Common myeloid progenitor, CD34-positive (primary cell): ENCODE measurements around the gene SOX15.

Source experiments
- CTCF ChIA-PET: fragments of 350-600 bp; sonication (Branson Sonifier 250); formaldehyde crosslinking; loops from one replicate; lab custom pipeline; 2021; ENCODE audit warnings: antibody characterized with exemption; lab: Charles Lee
- POLR2A ChIA-PET: fragments of 350-600 bp; sonication (Branson Sonifier 250); formaldehyde crosslinking; loops from one replicate; lab custom pipeline; 2021; ENCODE audit warnings: antibody characterized with exemption; lab: Charles Lee
- DNase-seq, 3 donors: peaks; one replicate each; pipeline versions ENCODE4 v3.0.0 to v3.0.0-alpha.2; 2013
- H3K27ac ChIP-seq, 2 experiments: 1 replicate in 1 of 2; 2 replicates in 1 of 2; pipeline ENCODE4 v1.7.0; 2013; ENCODE audit warnings: inconsistent platforms in 2 of 2, low read length in 2 of 2, mild to moderate bottlenecking in 2 of 2, low read depth in 1 of 2, moderate library complexity in 1 of 2; ENCODE audit not compliant: severe bottlenecking in 2 of 2, insufficient read depth in 1 of 2, poor library complexity in 1 of 2
- H3K27me3 ChIP-seq, 5 experiments: replicated peaks in 2 of 5; 1 replicate in 3 of 5; 2 replicates in 2 of 5; pipeline versions ENCODE4 v1.6.1 to v1.7.0; 2013; ENCODE audit warnings: low read length in 4 of 5, mild to moderate bottlenecking in 2 of 5, moderate library complexity in 2 of 5, inconsistent platforms in 1 of 5; ENCODE audit not compliant: insufficient read depth in 5 of 5, control insufficient read depth in 4 of 5
- H3K36me3 ChIP-seq, 4 experiments: 1 replicate in 2 of 4; 2 replicates in 2 of 4; pipeline versions ENCODE4 v1.6.1 to v1.7.0; 2013; ENCODE audit warnings: low read length in 3 of 4, control low read depth in 1 of 4, mild to moderate bottlenecking in 1 of 4; ENCODE audit not compliant: control insufficient read depth in 4 of 4, insufficient read depth in 4 of 4
- H3K4me1 ChIP-seq, 4 experiments: 1 replicate in 3 of 4; 2 replicates in 1 of 4; pipeline versions ENCODE4 v1.6.1 to v1.7.1; 2013; ENCODE audit warnings: low read length in 3 of 4, mild to moderate bottlenecking in 3 of 4, control low read depth in 1 of 4, inconsistent platforms in 1 of 4, moderate library complexity in 1 of 4; ENCODE audit not compliant: control insufficient read depth in 4 of 4, insufficient read depth in 4 of 4; ENCODE audit errors: control extremely low read depth in 1 of 4
- H3K4me3 ChIP-seq, 7 experiments: 1 replicate in 4 of 7; 2 replicates in 3 of 7; pipeline versions ENCODE4 v1.5.1 to v1.7.0; 2013; ENCODE audit warnings: mild to moderate bottlenecking in 7 of 7, low read length in 6 of 7, moderate library complexity in 6 of 7, inconsistent platforms in 2 of 7, low read depth in 2 of 7, control low read depth in 1 of 7; ENCODE audit not compliant: insufficient read depth in 4 of 7, control insufficient read depth in 1 of 7; ENCODE audit errors: extremely low read depth in 1 of 7
- H3K9me3 ChIP-seq, 5 experiments: 1 replicate in 4 of 5; 2 replicates in 1 of 5; pipeline versions ENCODE4 v1.6.1 to v1.7.1; 2013; ENCODE audit warnings: low read length in 4 of 5, mild to moderate bottlenecking in 2 of 5, inconsistent platforms in 1 of 5, low read depth in 1 of 5, moderate library complexity in 1 of 5; ENCODE audit not compliant: control insufficient read depth in 4 of 5, insufficient read depth in 2 of 5; ENCODE audit errors: control extremely low read depth in 1 of 5
- WGBS: methylation state at CpG from one replicate; pipeline ENCODE4 v1.1.5; 2013; ENCODE audit not compliant: insufficient coverage; 5-methylcytosine and 5-hydroxymethylcytosine counted together

The SOX15 gene

GRCh38 chr17:7573324-7574080 is 16.4 kb downstream of the SOX15 start:
- under 1% methylated on average over 55 of the region's 71 CpGs for WGBS
- H3K4me3 ChIP-seq = peak overlapping the region; percentile 86 to 100 (median 93)
- H3K9me3 ChIP-seq = no peaks in the 10 kb centered on the region
- peak overlapping the region; percentile 83 to 94 for H3K27ac ChIP-seq
- peaks cover 17 to 58% (median 35%) of the 10 kb centered on the region in 4 experiments for H3K4me1 ChIP-seq
- H3K36me3 ChIP-seq = peaks cover 22 to 73% (median 59%) of the 10 kb centered on the region in 4 experiments
- peak; percentile 92 to 97 (median 96) for DNase-seq
- no peaks in the 10 kb centered on the region for H3K27me3 ChIP-seq
- POLR2A ChIA-PET = interaction anchor here (0.5 to 4.6 kb wide), 6 partner anchors 8 to 132 kb away, joined by 3 to 40 read pairs (median 4); partner anchors contain the start of gene MPDU1
- CTCF ChIA-PET = interaction anchor here (1.2 to 3.9 kb wide), 4 partner anchors 8 to 113 kb away, joined by 3 to 58 read pairs (median 4); partner anchors contain the start of genes MPDU1, SOX15 and TP53

- CTCF ChIA-PET = interaction anchor here (3.5 kb wide), 1 partner anchor 12 kb away, joined by 25 read pairs; the partner anchor contains the start of gene SENP3
- 0% methylated on average over 72 of the region's 73 CpGs for WGBS
- Histone ChIP-seq H3K36me3 (peaks cover 20 to 70% (median 54%) of the 10 kb centered on the region in 4 experiments), H3K9me3 (no peaks in the 10 kb centered on the region), H3K4me1 (peaks cover 17 to 52% (median 33%) of the 10 kb centered on the region in 4 experiments), H3K4me3 (peak overlapping the region; percentile 86 to 100 (median 93)), H3K27me3 (no peaks in the 10 kb centered on the region), H3K27ac (peak overlapping the region; percentile 83 to 94)
- peak; percentile 99 to 100 (median 100) for DNase-seq
- POLR2A ChIA-PET = interaction anchor here (0.5 to 4.6 kb wide), 8 partner anchors 8 to 132 kb away, joined by 3 to 40 read pairs (median 4); partner anchors contain the start of gene MPDU1
Measured at GRCh38 chr17:7572588-7573323, 17.1 kb downstream of the SOX15 start.

DNA sequence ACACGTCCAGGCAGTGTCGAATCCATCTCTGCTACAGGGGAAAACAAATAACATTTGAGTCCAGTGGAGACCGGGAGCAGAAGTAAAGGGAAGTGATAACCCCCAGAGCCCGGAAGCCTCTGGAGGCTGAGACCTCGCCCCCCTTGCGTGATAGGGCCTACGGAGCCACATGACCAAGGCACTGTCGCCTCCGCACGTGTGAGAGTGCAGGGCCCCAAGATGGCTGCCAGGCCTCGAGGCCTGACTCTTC is 17.6 kb downstream of the SOX15 start:
- H3K4me3 ChIP-seq = peak overlapping the region in 6 of 7 experiments; percentile 70 to 96 (median 86)
- H3K27ac ChIP-seq = peak overlapping the region; percentile 74 to 92

DNA sequence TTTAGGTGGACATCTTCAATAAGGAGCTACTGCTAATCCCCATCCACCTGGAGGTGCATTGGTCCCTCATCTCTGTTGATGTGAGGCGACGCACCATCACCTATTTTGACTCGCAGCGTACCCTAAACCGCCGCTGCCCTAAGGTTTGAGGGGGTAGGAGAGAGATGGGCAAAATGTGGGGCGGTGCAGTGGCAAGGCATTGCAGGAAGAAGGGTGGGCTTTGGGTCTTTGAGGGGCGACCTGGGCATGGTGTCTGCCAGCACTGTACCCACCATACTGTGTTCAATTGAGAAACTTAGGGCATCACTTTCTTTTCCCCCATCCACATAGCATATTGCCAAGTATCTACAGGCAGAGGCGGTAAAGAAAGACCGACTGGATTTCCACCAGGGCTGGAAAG is 19.5 kb downstream of the SOX15 start:
- WGBS = 97% methylated on average over 6 of the region's 10 CpGs
- no peak overlapping the region for H3K27ac ChIP-seq
- H3K36me3 ChIP-seq = peaks cover 13 to 62% (median 43%) of the 10 kb centered on the region in 4 experiments
- DNase-seq = no peak
- no peak overlapping the region for H3K4me3 ChIP-seq
- POLR2A ChIA-PET = no interaction called here
- H3K4me1 ChIP-seq = peaks cover 16 to 28% (median 22%) of the 10 kb centered on the region in 4 experiments
- CTCF ChIA-PET = interaction anchor here (1.1 to 3.5 kb wide), 6 partner anchors 9 to 215 kb away, joined by 3 to 25 read pairs (median 4); partner anchors contain the start of genes SENP3, SOX15 and TNFSF13
- no peaks in the 10 kb centered on the region for H3K9me3 ChIP-seq
- H3K27me3 ChIP-seq = no peaks in the 10 kb centered on the region

More for the DNA sequence above, 17.6 kb downstream of the SOX15 start:
- no peak for DNase-seq
- CTCF ChIA-PET = interaction anchor here (0.6 to 3.5 kb wide), 3 partner anchors 11 to 20 kb away, joined by 3 to 25 read pairs (median 3); partner anchors contain the start of gene SENP3
- Histone ChIP-seq H3K9me3 (no peaks in the 10 kb centered on the region), H3K27me3 (no peaks in the 10 kb centered on the region), H3K36me3 (peaks cover 18 to 70% (median 50%) of the 10 kb centered on the region in 4 experiments), H3K4me1 (peaks cover 17 to 47% (median 29%) of the 10 kb centered on the region in 4 experiments)
- POLR2A ChIA-PET = interaction anchor here (0.6 to 4.6 kb wide), 5 partner anchors 10 to 459 kb away, joined by 3 to 40 read pairs (median 4); partner anchors contain the start of gene MPDU1
- 0% methylated on average over 10 of the region's 11 CpGs for WGBS

GRCh38 chr17:7569571-7569970 is 20.3 kb downstream of the SOX15 start:
- 86% methylated on average over 2 of the region's 5 CpGs for WGBS
- no peak for DNase-seq
- H3K4me1 ChIP-seq = peaks cover 10 to 20% (median 14%) of the 10 kb centered on the region in 4 experiments
- H3K36me3 ChIP-seq = peaks cover 8 to 62% (median 42%) of the 10 kb centered on the region in 4 experiments
- no peak overlapping the region for H3K4me3 ChIP-seq
- ChIA-PET POLR2A (interaction anchor here (0.6 kb wide), 1 partner anchor 208 kb away, joined by 5 read pairs; no protein-coding TSS in a partner anchor), CTCF (interaction anchor here (0.6 to 3.5 kb wide), 8 partner anchors 9 to 214 kb away, joined by 3 to 25 read pairs (median 4); partner anchors contain the start of genes SENP3, SOX15 and TNFSF13)
- H3K9me3 ChIP-seq = no peaks in the 10 kb centered on the region
- no peaks in the 10 kb centered on the region for H3K27me3 ChIP-seq
- H3K27ac ChIP-seq = no peak overlapping the region

GRCh38 chr17:7563115-7563869 is 26.6 kb downstream of the SOX15 start:
- Histone ChIP-seq H3K9me3 (no peaks in the 10 kb centered on the region), H3K4me3 (peak overlapping the region in 4 of 7 experiments; percentile 74 to 84 (median 80)), H3K27me3 (no peaks in the 10 kb centered on the region), H3K4me1 (peaks cover 13 to 50% (median 40%) of the 10 kb centered on the region in 4 experiments), H3K27ac (peak overlapping the region in 1 of 2 experiments; percentile 89), H3K36me3 (peaks cover 5 to 40% (median 21%) of the 10 kb centered on the region in 4 experiments)
- ChIA-PET POLR2A (no interaction called here), CTCF (interaction anchor here (0.8 to 21.7 kb wide), 4 partner anchors 8 to 48 kb away, joined by 3 to 515 read pairs (median 3); partner anchors contain the start of gene SOX15)
- WGBS = 93% methylated on average over 25 of the region's 30 CpGs
- no peak for DNase-seq
